Measurements from ENCODE around the gene ADCY4. TPM values are rescaled to one million over a fixed set of nuclear protein-coding genes. Genes with fewer than 3 reads are reported as not detected.

ADCY4 gene
- total and polyA plus RNA-seq, 2 of the 8 experiments (the other 6 are each of a cell fraction or from before 2014, with no cell fraction given) = 0.27 to 0.35 TPM

- 0 out of 2 replicates have a peak overlapping the region, but pooled peaks have one; percentile 13 for H2AK5ac ChIP-seq (ENCODE audit: low read depth, low read length)
- no peak overlapping the region; the same call in 1 of the 2 replicates for H2BK5ac ChIP-seq (ENCODE audit: low read depth, low read length)
- WGBS, 2 experiments (ENCODE audit: extremely low coverage in 1 of 2, insufficient coverage in 1 of 2, insufficient read length in 1 of 2, insufficient replicate concordance in 2 of 2, low coverage in 1 of 2, low lambda C conversion rate in 2 of 2, missing lambda C conversion rate in 1 of 2) = 94% methylated on average over 5 of the region's 5 CpGs; no CpG with 5 or more reads in 1 of the 2 experiments
- H3K27me3 ChIP-seq (replicated peaks in 1 of 4; ENCODE audit: control insufficient read depth in 3 of 4, extremely low read depth in 1 of 4, insufficient read depth in 3 of 4, low read length in 3 of 4) = no peaks in the 10 kb centered on the region
- H4K20me1 ChIP-seq (replicated peaks in 1 of 2; ENCODE audit: control insufficient read depth in 1 of 2, insufficient read depth in 2 of 2, low read length in 2 of 2) = peaks cover 0 to 3% of the 10 kb centered on the region in 2 experiments
- no peaks in the 10 kb centered on the region for H3K23me2 ChIP-seq (ENCODE audit: low read depth, low read length)
- H2BK120ac ChIP-seq (replicated peaks; ENCODE audit: low read depth, low read length) = no peak overlapping the region
- H3K56ac ChIP-seq (replicated peaks; ENCODE audit: insufficient read length, low read depth, low read length) = no peak overlapping the region
- no peak overlapping the region for H3K4ac ChIP-seq (replicated peaks; ENCODE audit: insufficient read length, low read depth, low read length)
- no peak overlapping the region for H3K23ac ChIP-seq (ENCODE audit: insufficient read length)
- H3K36me3 ChIP-seq (ENCODE audit: control insufficient read depth in 2 of 4, insufficient read depth in 4 of 4, low read length in 3 of 4) = no peaks in the 10 kb centered on the region
- no peaks in the 10 kb centered on the region; the same call in 1 of the 2 replicates for H3K79me1 ChIP-seq (ENCODE audit: low read depth, low read length)
- H3K9me3 ChIP-seq (ENCODE audit: insufficient read depth in 2 of 2, low read depth in 1 of 2, low read length in 1 of 2) = no peaks in the 10 kb centered on the region
- no peaks in the 10 kb centered on the region for H3K4me1 ChIP-seq (replicated peaks in 1 of 4; ENCODE audit: control insufficient read depth in 3 of 4, insufficient read depth in 4 of 4, low read length in 3 of 4)
- H3K4me2 ChIP-seq (ENCODE audit: insufficient read depth in 1 of 2, low read depth in 2 of 2, low read length in 2 of 2) = no peak overlapping the region
- no peak overlapping the region for H3K18ac ChIP-seq (ENCODE audit: extremely low read depth, low read length)
- no peaks in the 10 kb centered on the region for H3K79me2 ChIP-seq (ENCODE audit: control insufficient read depth in 1 of 2, insufficient read depth in 2 of 2, low read length in 2 of 2)
- H3K4me3 ChIP-seq (ENCODE audit: extremely low read depth in 1 of 4, insufficient read depth in 2 of 4, low read depth in 3 of 4, low read length in 4 of 4) = no peak overlapping the region
- H2AFZ ChIP-seq (ENCODE audit: low read length) = no peak overlapping the region
- ChIA-PET CTCF (ENCODE audit: partially characterized antibody) (interaction anchor here (0.8 to 11.5 kb wide), 7 partner anchors 8 to 50 kb away, joined by 3 to 137 read pairs (median 35); partner anchors contain the start of genes CIDEB, DHRS1, LTB4R2 and NOP9), POLR2A (ENCODE audit: partially characterized antibody) (interaction anchor here (0.7 to 3.8 kb wide), 12 partner anchors 8 to 190 kb away, joined by 3 to 13 read pairs (median 4); partner anchors contain the start of genes DHRS1, LTB4R, NOP9 and PCK2)
- no peak overlapping the region for H2BK12ac ChIP-seq (ENCODE audit: low read depth, low read length)
- no peak overlapping the region for H3K27ac ChIP-seq (ENCODE audit: low read depth, low read length)
- no peak overlapping the region; a peak in 1 of 7 replicates for H3K9ac ChIP-seq (replicated peaks in 1 of 4; ENCODE audit: extremely low read depth in 1 of 4, low read depth in 3 of 4, low read length in 3 of 4)
- no peak overlapping the region for H4K8ac ChIP-seq (ENCODE audit: extremely low read depth, insufficient read depth, low read length)
- no peak overlapping the region for H3K14ac ChIP-seq (ENCODE audit: insufficient read length)
- TF ChIP-seq PHF8 (conservative IDR thresholded peaks at IDR 0.05; ENCODE audit: low read depth, low read length) (no peak), TBP (IDR thresholded peaks at IDR 0.05; ENCODE audit: low read depth, low read length) (no peak), RBBP5 (IDR thresholded peaks at IDR 0.05; ENCODE audit: borderline replicate concordance, low read depth, low read length) (no peak), TAF7 (optimal IDR thresholded peaks at IDR 0.05; ENCODE audit: borderline replicate concordance, low read depth, low read length) (no peak), EP300 (IDR thresholded peaks at IDR 0.05; ENCODE audit: borderline replicate concordance in 1 of 2, low read depth in 2 of 2, low read length in 2 of 2) (no peak), BRCA1 (IDR thresholded peaks at IDR 0.05; ENCODE audit: low read depth, low read length) (no peak), RXRA (IDR thresholded peaks at IDR 0.05; ENCODE audit: insufficient read depth, low read depth, low read length) (no peak), JUN (IDR thresholded peaks at IDR 0.05; ENCODE audit: low read depth, low read length) (no peak)
- DNase-seq (ENCODE audit: low read depth in 1 of 2, low spot score in 2 of 2) = no peak
- no peak overlapping the region for H4K5ac ChIP-seq (ENCODE audit: insufficient read length, low read depth, low read length)
- H2BK15ac ChIP-seq (ENCODE audit: low read length) = no peak overlapping the region
- FAIRE-seq = no peak
- no peak overlapping the region for H2BK20ac ChIP-seq (ENCODE audit: low read length)
- no peak overlapping the region for H4K91ac ChIP-seq (replicated peaks; ENCODE audit: insufficient read length, low read length)
Measured at GRCh38 chr14:24283796-24284460, 50.9 kb downstream of the ADCY4 start.
